ENCODE results near the gene ABHD10.
A peak's percentile ranks its signal among the peaks of the same experiment; 100 is the strongest.

Gene ABHD10

GRCh38 chr3:111978583-111979433, at the start of gene ABHD10:
Gene ABHD10, plus strand, starts transcription at chr3:111979026. Its CDS starts 36 bp downstream, at chr3:111979062.
- H3K36me3 ChIP-seq (ENCODE audit: control insufficient read depth, insufficient read depth, low read length): no peaks in the 10 kb centered on the region
- H3K4me3 ChIP-seq (ENCODE audit: low read depth, low read length): peak within 1 kb of the TSS; percentile 93
- no peaks in the 10 kb centered on the region for H3K4me1 ChIP-seq (ENCODE audit: control insufficient read depth, insufficient read depth, low read length)
- peak within 1 kb of the TSS; percentile 95 for H3K9ac ChIP-seq (ENCODE audit: low read depth, low read length)
- H3K9me3 ChIP-seq (ENCODE audit: control insufficient read depth, insufficient read depth, low read length): no peaks in the 10 kb centered on the region
- H3K27me3 ChIP-seq (ENCODE audit: control insufficient read depth, insufficient read depth, low read length): no peaks in the 10 kb centered on the region

GRCh38 chr3:111929484-111929883, 49.3 kb upstream of the ABHD10 start:
- Histone ChIP-seq H3K9ac (ENCODE audit: low read depth, low read length) (no peak overlapping the region), H3K4me1 (ENCODE audit: control insufficient read depth, insufficient read depth, low read length) (no peaks in the 10 kb centered on the region), H3K9me3 (ENCODE audit: control insufficient read depth, insufficient read depth, low read length) (no peaks in the 10 kb centered on the region), H3K36me3 (ENCODE audit: control insufficient read depth, insufficient read depth, low read length) (no peaks in the 10 kb centered on the region), H3K27me3 (ENCODE audit: control insufficient read depth, insufficient read depth, low read length) (no peaks in the 10 kb centered on the region), H3K4me3 (ENCODE audit: low read depth, low read length) (no peak overlapping the region)

- no peaks in the 10 kb centered on the region for H3K4me1 ChIP-seq (ENCODE audit: control insufficient read depth, insufficient read depth, low read length)
- no peaks in the 10 kb centered on the region for H3K27me3 ChIP-seq (ENCODE audit: control insufficient read depth, insufficient read depth, low read length)
- no peak overlapping the region for H3K4me3 ChIP-seq (ENCODE audit: low read depth, low read length)
- no peak overlapping the region for H3K9ac ChIP-seq (ENCODE audit: low read depth, low read length)
- H3K36me3 ChIP-seq (ENCODE audit: control insufficient read depth, insufficient read depth, low read length): no peaks in the 10 kb centered on the region
- no peaks in the 10 kb centered on the region for H3K9me3 ChIP-seq (ENCODE audit: control insufficient read depth, insufficient read depth, low read length)
Observed at GRCh38 chr3:111932946-111933345, 45.9 kb upstream of the ABHD10 start.

- Histone ChIP-seq H3K27me3 (ENCODE audit: control insufficient read depth, insufficient read depth, low read length) (no peaks in the 10 kb centered on the region), H3K36me3 (ENCODE audit: control insufficient read depth, insufficient read depth, low read length) (no peaks in the 10 kb centered on the region), H3K4me1 (ENCODE audit: control insufficient read depth, insufficient read depth, low read length) (no peaks in the 10 kb centered on the region), H3K9me3 (ENCODE audit: control insufficient read depth, insufficient read depth, low read length) (no peaks in the 10 kb centered on the region), H3K9ac (ENCODE audit: low read depth, low read length) (no peak overlapping the region), H3K4me3 (ENCODE audit: low read depth, low read length) (no peak overlapping the region)
Observed at GRCh38 chr3:111936191-111936841, 42.5 kb upstream of the ABHD10 start.

- H3K4me1 ChIP-seq (ENCODE audit: control insufficient read depth, insufficient read depth, low read length): no peaks in the 10 kb centered on the region
- H3K36me3 ChIP-seq (ENCODE audit: control insufficient read depth, insufficient read depth, low read length): no peaks in the 10 kb centered on the region
- no peaks in the 10 kb centered on the region for H3K9me3 ChIP-seq (ENCODE audit: control insufficient read depth, insufficient read depth, low read length)
- H3K9ac ChIP-seq (ENCODE audit: low read depth, low read length): no peak overlapping the region
- no peak overlapping the region for H3K4me3 ChIP-seq (ENCODE audit: low read depth, low read length)
- no peaks in the 10 kb centered on the region for H3K27me3 ChIP-seq (ENCODE audit: control insufficient read depth, insufficient read depth, low read length)
Observed at GRCh38 chr3:111936967-111937366, 41.9 kb upstream of the ABHD10 start.

- Histone ChIP-seq H3K9ac (ENCODE audit: low read depth, low read length) (no peak overlapping the region), H3K9me3 (ENCODE audit: control insufficient read depth, insufficient read depth, low read length) (no peaks in the 10 kb centered on the region), H3K4me3 (ENCODE audit: low read depth, low read length) (no peak overlapping the region), H3K4me1 (ENCODE audit: control insufficient read depth, insufficient read depth, low read length) (no peaks in the 10 kb centered on the region), H3K27me3 (ENCODE audit: control insufficient read depth, insufficient read depth, low read length) (no peaks in the 10 kb centered on the region), H3K36me3 (ENCODE audit: control insufficient read depth, insufficient read depth, low read length) (no peaks in the 10 kb centered on the region)
Observed at GRCh38 chr3:111937871-111938270, 41.0 kb upstream of the ABHD10 start.

GRCh38 chr3:111939873-111940272, 39.0 kb upstream of the ABHD10 start:
- no peaks in the 10 kb centered on the region for H3K4me1 ChIP-seq (ENCODE audit: control insufficient read depth, insufficient read depth, low read length)
- no peaks in the 10 kb centered on the region for H3K27me3 ChIP-seq (ENCODE audit: control insufficient read depth, insufficient read depth, low read length)
- H3K9ac ChIP-seq (ENCODE audit: low read depth, low read length): no peak overlapping the region
- H3K4me3 ChIP-seq (ENCODE audit: low read depth, low read length): no peak overlapping the region
- no peaks in the 10 kb centered on the region for H3K36me3 ChIP-seq (ENCODE audit: control insufficient read depth, insufficient read depth, low read length)
- no peaks in the 10 kb centered on the region for H3K9me3 ChIP-seq (ENCODE audit: control insufficient read depth, insufficient read depth, low read length)

GRCh38 chr3:111943533-111943932, 35.3 kb upstream of the ABHD10 start:
- H3K27me3 ChIP-seq (ENCODE audit: control insufficient read depth, insufficient read depth, low read length): no peaks in the 10 kb centered on the region
- no peak overlapping the region for H3K9ac ChIP-seq (ENCODE audit: low read depth, low read length)
- H3K4me1 ChIP-seq (ENCODE audit: control insufficient read depth, insufficient read depth, low read length): no peaks in the 10 kb centered on the region
- H3K9me3 ChIP-seq (ENCODE audit: control insufficient read depth, insufficient read depth, low read length): no peaks in the 10 kb centered on the region
- no peak overlapping the region for H3K4me3 ChIP-seq (ENCODE audit: low read depth, low read length)
- no peaks in the 10 kb centered on the region for H3K36me3 ChIP-seq (ENCODE audit: control insufficient read depth, insufficient read depth, low read length)

- Histone ChIP-seq H3K36me3 (ENCODE audit: control insufficient read depth, insufficient read depth, low read length) (no peaks in the 10 kb centered on the region), H3K4me1 (ENCODE audit: control insufficient read depth, insufficient read depth, low read length) (no peaks in the 10 kb centered on the region), H3K27me3 (ENCODE audit: control insufficient read depth, insufficient read depth, low read length) (no peaks in the 10 kb centered on the region), H3K9me3 (ENCODE audit: control insufficient read depth, insufficient read depth, low read length) (no peaks in the 10 kb centered on the region), H3K4me3 (ENCODE audit: low read depth, low read length) (no peak overlapping the region), H3K9ac (ENCODE audit: low read depth, low read length) (no peak overlapping the region)
Observed at GRCh38 chr3:111944372-111944771, 34.5 kb upstream of the ABHD10 start.

GRCh38 chr3:111947231-111947630, 31.6 kb upstream of the ABHD10 start:
- Histone ChIP-seq H3K9ac (ENCODE audit: low read depth, low read length) (no peak overlapping the region), H3K4me3 (ENCODE audit: low read depth, low read length) (no peak overlapping the region), H3K36me3 (ENCODE audit: control insufficient read depth, insufficient read depth, low read length) (no peaks in the 10 kb centered on the region), H3K4me1 (ENCODE audit: control insufficient read depth, insufficient read depth, low read length) (no peaks in the 10 kb centered on the region), H3K27me3 (ENCODE audit: control insufficient read depth, insufficient read depth, low read length) (no peaks in the 10 kb centered on the region), H3K9me3 (ENCODE audit: control insufficient read depth, insufficient read depth, low read length) (no peaks in the 10 kb centered on the region)

GRCh38 chr3:111948786-111949185, 30.0 kb upstream of the ABHD10 start:
- Histone ChIP-seq H3K9me3 (ENCODE audit: control insufficient read depth, insufficient read depth, low read length) (no peaks in the 10 kb centered on the region), H3K27me3 (ENCODE audit: control insufficient read depth, insufficient read depth, low read length) (no peaks in the 10 kb centered on the region), H3K36me3 (ENCODE audit: control insufficient read depth, insufficient read depth, low read length) (no peaks in the 10 kb centered on the region), H3K4me1 (ENCODE audit: control insufficient read depth, insufficient read depth, low read length) (peaks cover 3% of the 10 kb centered on the region), H3K4me3 (ENCODE audit: low read depth, low read length) (no peak overlapping the region), H3K9ac (ENCODE audit: low read depth, low read length) (no peak overlapping the region)

- no peaks in the 10 kb centered on the region for H3K27me3 ChIP-seq (ENCODE audit: control insufficient read depth, insufficient read depth, low read length)
- no peaks in the 10 kb centered on the region for H3K9me3 ChIP-seq (ENCODE audit: control insufficient read depth, insufficient read depth, low read length)
- no peaks in the 10 kb centered on the region for H3K36me3 ChIP-seq (ENCODE audit: control insufficient read depth, insufficient read depth, low read length)
- H3K9ac ChIP-seq (ENCODE audit: low read depth, low read length): no peak overlapping the region
- no peak overlapping the region for H3K4me3 ChIP-seq (ENCODE audit: low read depth, low read length)
- H3K4me1 ChIP-seq (ENCODE audit: control insufficient read depth, insufficient read depth, low read length): peaks cover 6% of the 10 kb centered on the region
Observed at GRCh38 chr3:111949712-111950111, 29.1 kb upstream of the ABHD10 start.

Measured in iPS-15b (cell line).